ENCODE measurements around the gene DCTN3.

DNA sequence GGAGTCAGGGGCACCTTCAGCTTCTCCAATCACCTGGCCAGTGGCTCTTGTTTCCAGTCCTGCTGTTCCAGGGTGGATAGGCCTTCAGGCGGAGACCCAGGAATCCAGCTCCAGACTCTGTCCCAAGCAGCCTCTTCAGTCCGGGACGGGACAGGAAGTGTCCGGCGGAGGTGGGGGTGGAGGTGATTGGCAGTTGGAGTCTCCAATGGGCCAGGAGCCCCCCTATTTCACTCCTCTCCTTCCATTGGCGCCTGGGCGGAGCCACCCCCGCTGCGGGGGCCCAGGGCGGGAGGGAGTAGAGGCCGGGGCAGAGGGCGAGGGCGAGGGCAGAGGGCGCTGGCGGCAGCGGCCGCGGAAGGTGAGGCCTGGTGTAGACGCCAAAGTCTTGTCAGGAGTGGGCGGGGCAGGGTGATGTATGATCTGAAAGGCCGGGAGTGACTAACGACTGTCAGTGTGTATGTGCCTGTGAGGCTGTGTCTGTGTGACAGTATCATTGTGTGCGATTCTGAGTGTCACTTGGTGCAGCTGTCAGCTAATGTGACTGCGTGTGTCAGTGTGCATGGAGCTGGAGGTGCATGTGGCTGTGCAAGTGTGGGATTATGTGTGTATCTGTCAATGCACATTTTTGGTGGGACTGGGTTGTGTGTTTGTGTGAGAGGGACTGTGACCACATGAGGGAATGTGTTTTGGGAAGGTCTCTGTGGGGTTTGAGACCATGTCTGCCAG is 31.7 kb upstream of the DCTN3 start, which contains the start of gene IL11RA:
- TF ChIP-seq, protein P1, sequence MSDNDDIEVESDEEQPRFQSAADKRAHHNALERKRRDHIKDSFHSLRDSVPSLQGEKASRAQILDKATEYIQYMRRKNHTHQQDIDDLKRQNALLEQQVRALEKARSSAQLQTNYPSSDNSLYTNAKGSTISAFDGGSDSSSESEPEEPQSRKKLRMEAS (IDR thresholded peaks at IDR 0.05; ENCODE audit: low read depth, low read length), result no peak
- TF ChIP-seq CREB1 (IDR thresholded peaks at IDR 0.05; ENCODE audit: low read depth) (no peak), NBN (IDR thresholded peaks at IDR 0.05) (no peak), ATF3 (IDR thresholded peaks at IDR 0.05; ENCODE audit: borderline replicate concordance, extremely low read depth, low read depth, low read length) (no peak), FOS (IDR thresholded peaks at IDR 0.05; ENCODE audit: borderline replicate concordance, extremely low read depth, insufficient read length) (no peak), CHD4 (IDR thresholded peaks at IDR 0.05) (no peak), CEBPB (IDR thresholded peaks at IDR 0.05; ENCODE audit: borderline replicate concordance in 1 of 2, low read depth in 2 of 2, low read length in 2 of 2) (no peak), MXI1 (IDR thresholded peaks at IDR 0.05; ENCODE audit: low read depth, low read length) (no peak), SPI1 (IDR thresholded peaks at IDR 0.05; ENCODE audit: borderline replicate concordance, insufficient read depth, low read depth, low read length) (no peak), EP300 (IDR thresholded peaks at IDR 0.05; ENCODE audit: borderline replicate concordance in 1 of 2, control insufficient read depth in 1 of 2, low read depth in 2 of 2, low read length in 2 of 2) (no peak)
- TF ChIP-seq, protein P2, sequence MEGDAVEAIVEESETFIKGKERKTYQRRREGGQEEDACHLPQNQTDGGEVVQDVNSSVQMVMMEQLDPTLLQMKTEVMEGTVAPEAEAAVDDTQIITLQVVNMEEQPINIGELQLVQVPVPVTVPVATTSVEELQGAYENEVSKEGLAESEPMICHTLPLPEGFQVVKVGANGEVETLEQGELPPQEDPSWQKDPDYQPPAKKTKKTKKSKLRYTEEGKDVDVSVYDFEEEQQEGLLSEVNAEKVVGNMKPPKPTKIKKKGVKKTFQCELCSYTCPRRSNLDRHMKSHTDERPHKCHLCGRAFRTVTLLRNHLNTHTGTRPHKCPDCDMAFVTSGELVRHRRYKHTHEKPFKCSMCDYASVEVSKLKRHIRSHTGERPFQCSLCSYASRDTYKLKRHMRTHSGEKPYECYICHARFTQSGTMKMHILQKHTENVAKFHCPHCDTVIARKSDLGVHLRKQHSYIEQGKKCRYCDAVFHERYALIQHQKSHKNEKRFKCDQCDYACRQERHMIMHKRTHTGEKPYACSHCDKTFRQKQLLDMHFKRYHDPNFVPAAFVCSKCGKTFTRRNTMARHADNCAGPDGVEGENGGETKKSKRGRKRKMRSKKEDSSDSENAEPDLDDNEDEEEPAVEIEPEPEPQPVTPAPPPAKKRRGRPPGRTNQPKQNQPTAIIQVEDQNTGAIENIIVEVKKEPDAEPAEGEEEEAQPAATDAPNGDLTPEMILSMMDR (IDR thresholded peaks at IDR 0.05 in 2 of 3, conservative IDR thresholded peaks at IDR 0.05 in 1 of 3; ENCODE audit: control insufficient read depth in 2 of 3, extremely low read depth in 1 of 3, insufficient read depth in 1 of 3, low read depth in 3 of 3, low read length in 3 of 3), result no peak

All from GM12878 (cell line).